ENCODE results near the gene EPYC.

EPYC gene

GRCh38 chr12:90921536-90921935, 83.2 kb downstream of the EPYC start:
- H3K4me3 ChIP-seq (ENCODE audit: low read depth, low read length), result no peak overlapping the region
- TF ChIP-seq CTCF (IDR thresholded peaks at IDR 0.05; ENCODE audit: insufficient read depth, low read depth, low read length, missing control alignments), result no peak
- no peak for DNase-seq (ENCODE audit: low read depth)

- no peak for DNase-seq (ENCODE audit: low read depth)
- TF ChIP-seq CTCF (IDR thresholded peaks at IDR 0.05; ENCODE audit: insufficient read depth, low read depth, low read length, missing control alignments), result no peak
- no peak overlapping the region for H3K4me3 ChIP-seq (ENCODE audit: low read depth, low read length)
Observed at GRCh38 chr12:90920222-90920621, 84.5 kb downstream of the EPYC start.

GRCh38 chr12:90917431-90917830, 87.3 kb downstream of the EPYC start:
- DNase-seq (ENCODE audit: low read depth), result no peak
- no peak overlapping the region for H3K4me3 ChIP-seq (ENCODE audit: low read depth, low read length)
- TF ChIP-seq CTCF (IDR thresholded peaks at IDR 0.05; ENCODE audit: insufficient read depth, low read depth, low read length, missing control alignments), result no peak

- H3K4me3 ChIP-seq (ENCODE audit: low read depth, low read length), result no peak overlapping the region
- DNase-seq (ENCODE audit: low read depth), result no peak
- no peak for TF ChIP-seq CTCF (IDR thresholded peaks at IDR 0.05; ENCODE audit: insufficient read depth, low read depth, low read length, missing control alignments)
Observed at GRCh38 chr12:90916516-90916915, 88.3 kb downstream of the EPYC start.

- no peak for TF ChIP-seq CTCF (IDR thresholded peaks at IDR 0.05; ENCODE audit: insufficient read depth, low read depth, low read length, missing control alignments)
- no peak overlapping the region for H3K4me3 ChIP-seq (ENCODE audit: low read depth, low read length)
- no peak for DNase-seq (ENCODE audit: low read depth)
Observed at GRCh38 chr12:90915353-90915752, 89.4 kb downstream of the EPYC start.

Measured in GM12865 (cell line).